HG03520 (cell line): Measurements from ENCODE around the gene ZFY.

Experiments used
- ATAC-seq: cut with Tn5 transposase; IDR thresholded peaks from one replicate; pipeline ENCODE4 v1.9.1; 2021; ENCODE audit warnings: mild to moderate bottlenecking, moderate library complexity; ENCODE audit not compliant: unreplicated experiment

The ZFY gene

DNA sequence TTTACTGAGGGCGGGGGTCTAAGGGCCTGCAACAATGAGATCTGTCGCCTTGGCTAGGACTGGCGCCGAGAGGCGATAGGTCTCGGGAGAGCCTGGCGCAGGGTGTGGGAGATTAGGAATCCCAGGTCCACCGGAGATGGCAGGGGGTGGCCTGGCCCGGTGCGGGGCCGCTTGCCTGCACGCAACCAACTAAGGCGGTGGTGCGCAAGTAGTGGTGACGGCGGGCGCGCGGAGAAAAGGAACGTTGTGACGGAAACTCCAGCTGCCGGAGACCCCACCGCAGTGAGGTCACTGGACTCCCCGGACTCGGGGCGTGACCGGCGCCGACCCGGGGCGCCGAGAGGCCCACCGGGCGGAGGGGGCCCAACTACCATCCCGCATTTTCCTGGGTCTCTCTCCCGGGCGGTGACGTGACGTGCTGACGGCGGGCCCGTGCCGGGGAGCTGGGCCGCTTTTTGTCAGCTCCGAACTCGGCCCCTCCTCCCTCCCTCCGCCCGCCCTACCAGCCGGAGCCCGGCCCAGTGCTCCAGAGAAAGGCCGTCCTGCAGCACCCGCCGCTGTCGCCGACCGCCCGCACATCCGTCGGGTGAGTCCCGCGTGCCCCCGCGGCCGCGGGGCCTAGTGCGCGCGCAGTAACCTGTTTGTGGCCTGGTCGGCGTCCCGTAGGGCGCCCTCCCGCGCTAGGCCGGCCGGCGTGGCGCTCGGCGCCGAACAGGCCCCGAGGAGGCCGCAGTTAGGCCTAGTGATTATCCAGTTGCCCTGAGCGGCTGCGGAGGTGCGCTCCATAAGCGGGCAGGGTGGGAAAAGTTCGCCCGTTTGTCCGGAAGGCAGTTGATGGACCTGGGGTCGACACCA, at the start of gene ZFY:
ZFY (plus strand) TSS at position 521 of the 855 bp plus-strand sequence. CDS start 18,556 bp downstream, outside the sequence.
- ATAC-seq: no peak

DNA sequence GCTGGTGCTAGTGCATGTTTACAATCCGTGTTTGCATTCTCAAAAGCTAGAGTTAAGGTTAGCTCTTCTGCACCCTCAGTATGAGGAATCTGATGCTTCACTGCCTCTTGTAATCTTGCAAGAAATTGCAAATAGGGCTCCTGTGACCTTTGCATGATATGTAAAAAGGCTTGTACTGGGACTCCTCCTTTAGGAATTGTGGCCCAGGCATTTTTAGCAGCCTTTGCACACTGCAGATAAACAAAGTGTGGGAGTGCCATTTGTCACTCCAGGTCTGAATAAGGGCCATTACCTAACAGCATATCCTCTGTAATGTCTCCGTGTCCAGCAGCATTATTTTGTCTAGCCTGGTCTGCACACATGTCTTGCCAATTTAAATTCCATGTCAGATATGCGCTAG, 49.3 kb upstream of the ZFY start:
- ATAC-seq: no peak

DNA sequence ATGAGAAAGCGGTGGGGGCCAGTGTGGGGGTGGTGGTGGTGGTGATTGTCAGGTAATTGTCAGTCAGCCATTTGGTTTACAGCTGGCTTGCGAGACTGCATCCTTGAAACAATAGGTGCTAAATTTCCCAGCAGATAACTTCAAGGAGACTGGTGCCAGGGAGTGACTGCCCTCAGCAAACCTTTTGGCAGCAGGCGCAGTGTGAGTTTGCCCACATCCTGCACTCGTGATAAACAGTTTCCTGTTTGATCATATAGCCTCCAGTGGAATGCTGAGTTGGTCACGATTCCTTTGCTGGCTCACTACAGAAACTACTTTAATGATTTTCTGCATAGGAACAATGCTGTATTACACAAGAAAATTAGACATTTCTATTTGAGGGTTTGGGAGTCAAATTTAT, 47.8 kb upstream of the ZFY start:
- ATAC-seq: no peak

DNA sequence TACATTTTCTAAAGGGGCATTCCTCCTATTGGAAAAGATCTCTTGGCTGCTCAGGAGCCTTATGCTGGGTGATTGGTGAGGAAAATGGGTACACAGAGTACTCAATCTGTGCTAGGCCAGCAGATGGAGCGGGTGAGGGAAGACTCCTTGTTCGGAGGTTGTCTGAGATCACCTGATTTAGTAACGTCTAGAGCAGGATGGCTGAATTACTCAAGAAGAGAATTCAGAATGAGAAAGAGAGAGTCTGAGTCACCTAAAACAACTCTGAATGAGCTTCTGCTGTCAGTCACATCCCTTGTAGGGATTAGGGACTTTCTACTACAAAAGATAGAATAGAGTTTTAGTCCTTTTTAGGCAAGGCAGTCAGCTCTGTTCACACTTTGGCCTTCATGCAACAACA, 47.2 kb upstream of the ZFY start:
- ATAC-seq: no peak

DNA sequence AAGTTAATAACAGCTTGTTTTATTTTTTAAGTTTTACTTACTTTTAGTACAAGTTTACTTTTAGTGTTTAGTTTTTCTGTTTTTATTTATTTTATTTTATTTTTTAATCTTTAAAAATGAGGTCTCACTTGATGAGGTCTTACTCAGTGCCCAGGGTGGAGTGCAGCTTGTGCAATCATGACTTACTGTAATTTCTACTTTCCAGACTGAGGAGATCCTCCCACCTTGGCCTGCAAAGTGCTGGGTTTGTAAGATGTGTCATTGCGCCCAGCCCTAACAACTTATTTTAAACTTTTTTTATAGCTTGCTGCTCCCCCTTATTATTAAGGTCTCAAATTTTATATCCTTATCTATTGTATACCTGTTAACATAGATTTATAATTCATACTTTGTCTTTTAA, 41.7 kb upstream of the ZFY start:
- ATAC-seq: no peak

DNA sequence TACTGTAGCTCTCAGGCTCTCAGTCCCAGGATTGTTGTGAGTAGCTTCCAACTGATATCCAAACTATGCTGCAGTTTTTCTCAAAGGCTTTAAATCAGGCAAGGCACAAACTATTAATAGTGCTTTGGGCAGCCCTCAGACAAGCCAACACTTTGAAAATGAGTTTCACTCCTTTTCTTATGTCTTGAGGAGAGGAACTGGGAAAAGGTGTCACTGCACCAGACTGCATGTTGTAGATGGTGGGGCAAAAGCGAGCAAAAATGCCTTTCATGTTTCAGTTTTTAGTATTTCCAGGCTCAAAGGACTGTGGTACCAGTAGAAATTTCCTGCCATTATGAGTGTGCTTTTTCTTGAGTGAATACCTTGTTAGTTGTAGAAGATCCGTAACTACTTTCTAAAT, 39.1 kb upstream of the ZFY start:
- ATAC-seq: no peak

DNA sequence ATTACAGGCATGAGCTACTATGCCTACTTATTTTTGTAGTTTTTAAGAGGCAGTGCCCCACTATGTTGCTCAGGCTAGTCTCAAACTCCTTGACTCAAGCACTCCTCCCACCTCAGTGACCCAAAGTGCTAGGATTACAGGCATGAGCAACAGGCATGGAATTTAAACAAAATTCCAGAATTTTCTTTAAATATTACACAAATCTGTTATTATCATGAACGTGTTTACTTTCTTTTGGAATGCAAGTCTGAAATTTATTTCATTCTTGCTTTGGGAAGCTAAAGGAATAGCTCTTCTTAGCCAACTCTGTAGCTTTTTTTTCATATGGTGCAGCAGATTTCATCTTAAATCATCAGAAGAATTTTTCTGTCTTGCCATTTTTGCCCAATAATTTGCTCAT, 27.8 kb upstream of the ZFY start:
- no peak for ATAC-seq

DNA sequence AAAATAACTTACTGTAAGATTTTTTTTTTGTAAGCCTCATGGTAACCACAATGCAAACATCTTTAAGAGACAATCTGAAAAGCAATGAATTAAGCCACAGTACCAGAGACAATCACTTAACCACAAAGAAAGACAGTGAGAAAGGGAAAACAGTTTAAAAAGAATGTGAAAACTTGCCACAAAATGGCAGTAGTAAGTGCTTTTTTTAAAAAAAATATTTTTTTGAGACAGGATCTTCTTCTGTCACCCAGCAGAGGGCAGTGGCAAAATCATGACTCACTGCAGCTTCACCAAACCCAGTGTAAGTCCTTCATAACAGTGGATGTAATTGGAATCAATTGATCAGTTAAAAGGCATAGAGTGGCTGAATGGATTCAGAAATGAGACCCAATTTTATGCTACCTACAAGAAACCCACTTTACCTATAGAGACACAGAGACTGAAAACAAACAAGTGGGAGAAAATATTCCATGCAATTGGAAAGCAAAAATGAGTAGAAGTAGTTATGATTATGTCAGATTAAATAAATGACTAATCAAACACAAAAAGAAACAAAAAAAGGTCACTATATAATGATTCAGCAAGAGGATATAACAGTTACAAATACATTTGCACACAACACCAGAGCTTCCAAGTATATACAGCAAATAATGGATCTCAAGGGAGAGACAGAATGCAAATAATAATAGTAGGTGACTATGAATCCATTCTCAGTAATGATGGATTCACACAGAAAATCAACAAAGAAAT, 21.9 kb upstream of the ZFY start:
- ATAC-seq: no peak

DNA sequence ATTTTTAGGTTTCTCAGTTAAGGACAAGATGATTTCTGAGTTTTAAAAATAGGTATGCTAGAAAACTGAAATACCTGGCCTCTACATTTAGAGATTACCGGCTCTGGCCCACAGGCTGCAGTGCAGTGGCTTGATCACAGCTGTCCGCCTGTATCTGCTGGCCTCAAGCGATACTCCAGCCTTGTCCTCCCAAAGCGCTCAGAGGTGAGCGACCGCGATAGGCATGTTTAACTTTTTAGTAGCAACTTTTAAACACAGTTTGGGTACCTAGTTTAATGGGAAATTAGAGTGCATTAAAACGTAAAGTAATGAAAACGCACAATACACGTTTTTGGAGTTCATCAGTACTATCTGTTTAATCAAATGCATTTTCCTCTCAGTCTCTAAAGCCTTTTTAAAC, 1.1 kb upstream of the ZFY start:
- ATAC-seq: no peak

DNA sequence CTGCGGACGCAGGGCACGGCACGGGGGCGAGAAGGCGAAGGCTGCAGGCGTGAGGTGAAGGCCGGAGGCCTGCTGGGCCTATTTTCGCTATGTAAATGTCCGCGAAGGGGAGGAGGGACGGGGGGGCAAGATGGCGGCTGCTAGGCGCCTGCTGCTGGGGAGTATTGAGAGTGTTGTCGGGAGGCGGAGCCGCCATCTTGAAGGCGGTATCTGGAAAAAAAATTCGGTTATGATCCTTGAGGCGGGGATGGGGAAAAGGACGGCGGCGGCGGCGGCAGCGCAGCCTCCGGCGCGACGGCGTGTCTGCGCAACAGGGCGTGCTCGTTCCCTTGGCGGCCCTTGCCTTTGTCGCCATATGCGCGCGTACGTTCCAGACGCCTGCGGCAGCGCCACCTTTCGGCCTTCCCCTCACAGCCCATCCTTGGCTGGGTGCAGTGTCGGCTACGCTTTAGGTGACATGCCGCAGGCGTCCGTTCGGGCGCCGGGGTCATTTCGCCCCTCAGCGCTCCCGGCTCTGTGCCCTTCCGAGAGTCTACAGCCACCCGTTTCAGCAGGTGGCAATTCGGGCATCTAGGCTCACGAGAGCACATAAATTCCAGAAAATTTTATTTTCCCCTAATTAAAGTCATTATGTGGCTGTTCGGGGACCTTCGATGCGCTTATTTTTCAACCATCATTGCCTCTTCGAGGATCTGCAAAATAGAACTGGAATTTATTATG, 695 bp downstream of the ZFY start:
- no peak for ATAC-seq

DNA sequence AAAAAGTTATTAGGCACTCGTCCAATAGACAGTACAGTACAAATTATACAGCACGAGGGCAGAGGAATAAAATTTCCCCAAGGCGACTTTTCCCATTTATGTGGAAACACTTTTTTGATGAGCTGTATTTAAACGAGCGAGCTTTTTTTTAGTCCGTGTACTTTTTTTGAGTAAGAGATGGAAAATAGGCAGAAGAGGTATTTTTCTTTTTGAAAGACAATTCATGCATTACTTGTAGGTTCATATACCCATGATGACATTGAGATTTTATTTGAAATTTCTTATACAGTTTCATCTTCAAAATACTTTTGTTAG, 1.2 kb downstream of the ZFY start:
- ATAC-seq: no peak

DNA sequence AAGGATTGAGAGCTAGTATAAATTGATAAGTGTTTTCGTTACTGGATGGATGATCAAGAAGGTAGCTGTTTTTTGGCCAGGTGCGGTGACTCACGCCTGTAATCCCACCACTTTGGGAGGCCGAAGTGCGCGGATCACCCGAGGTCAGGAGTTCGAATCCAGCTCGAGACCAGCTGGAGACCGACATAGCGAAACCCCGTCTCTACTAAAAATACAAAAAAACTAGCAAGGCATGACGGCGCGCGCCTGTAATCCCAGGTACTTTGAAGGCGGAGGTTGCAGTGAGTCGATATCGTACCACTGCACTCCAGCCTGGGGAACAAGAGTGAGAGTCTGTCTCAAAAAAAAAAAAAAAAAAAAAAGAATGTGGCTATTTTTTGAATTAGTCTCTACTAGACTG, 2.0 kb downstream of the ZFY start:
- no peak for ATAC-seq

DNA sequence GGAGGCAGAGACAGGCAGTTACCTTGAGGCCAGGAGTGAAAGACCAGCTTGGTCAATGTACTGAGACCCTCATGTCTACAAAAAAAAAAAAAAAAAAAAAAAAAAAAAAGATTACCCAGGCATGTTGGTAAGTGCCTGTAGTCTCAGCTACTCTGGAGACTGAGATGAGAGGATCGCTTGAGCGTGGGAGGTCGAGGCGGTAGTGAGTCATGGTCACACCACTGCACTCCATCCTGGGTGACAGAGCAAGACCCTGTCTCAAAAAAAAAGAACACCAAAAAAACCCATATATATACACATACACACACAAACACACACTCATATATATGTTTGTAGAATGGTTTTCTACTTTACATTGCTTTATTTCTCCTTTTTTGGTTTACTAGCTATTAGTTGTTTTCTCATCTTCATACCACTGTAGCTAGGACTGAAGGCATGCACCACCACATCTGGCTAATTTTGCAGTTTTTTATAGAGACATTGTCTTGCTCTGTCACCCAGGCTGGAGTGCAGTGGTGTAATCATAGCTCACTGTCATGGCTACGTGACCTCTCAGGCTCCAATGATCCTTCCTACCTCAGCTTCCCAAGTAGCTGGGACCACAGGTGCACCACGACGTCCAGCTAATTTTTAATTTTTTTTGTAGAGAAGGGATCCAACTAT, 14.5 kb downstream of the ZFY start:
- ATAC-seq: no peak

DNA sequence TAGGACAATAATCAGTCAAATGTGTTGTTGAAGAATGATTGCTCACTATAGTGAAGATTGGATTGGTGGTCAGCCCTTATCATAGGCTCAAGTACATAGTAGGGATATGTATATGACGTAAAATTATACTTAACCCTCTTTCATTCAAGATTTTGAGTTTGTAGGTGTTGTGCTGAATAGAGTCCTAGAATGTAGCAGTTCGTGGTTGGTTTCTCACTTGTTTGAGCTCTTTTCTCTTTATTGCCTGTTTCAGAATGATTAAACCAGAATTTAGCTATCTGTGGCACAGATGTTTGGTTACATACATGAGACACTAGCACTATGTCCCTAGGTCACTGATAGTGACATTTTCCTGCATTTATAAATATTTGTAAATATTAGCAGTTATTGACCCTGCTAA, 15.5 kb downstream of the ZFY start:
- no peak for ATAC-seq

DNA sequence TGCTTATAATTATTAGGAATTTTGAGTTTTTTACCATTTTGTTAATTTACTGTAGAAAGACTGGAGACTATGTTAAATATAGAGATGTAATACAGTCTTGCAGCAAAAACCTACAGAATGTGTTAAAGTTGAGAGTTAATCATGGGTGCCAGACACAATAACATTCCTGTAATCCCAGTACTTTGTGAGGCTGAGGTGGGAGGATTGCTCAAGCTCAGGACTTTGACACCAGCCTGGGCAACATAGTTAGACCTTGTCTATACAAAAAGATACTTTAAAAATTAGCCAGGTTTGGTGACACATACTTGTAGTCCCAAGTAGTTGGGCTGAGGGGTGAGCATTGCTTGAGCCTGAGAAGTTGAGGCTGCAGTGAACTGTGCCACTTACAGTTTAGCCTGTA, 17.7 kb downstream of the ZFY start:
- ATAC-seq: no peak

DNA sequence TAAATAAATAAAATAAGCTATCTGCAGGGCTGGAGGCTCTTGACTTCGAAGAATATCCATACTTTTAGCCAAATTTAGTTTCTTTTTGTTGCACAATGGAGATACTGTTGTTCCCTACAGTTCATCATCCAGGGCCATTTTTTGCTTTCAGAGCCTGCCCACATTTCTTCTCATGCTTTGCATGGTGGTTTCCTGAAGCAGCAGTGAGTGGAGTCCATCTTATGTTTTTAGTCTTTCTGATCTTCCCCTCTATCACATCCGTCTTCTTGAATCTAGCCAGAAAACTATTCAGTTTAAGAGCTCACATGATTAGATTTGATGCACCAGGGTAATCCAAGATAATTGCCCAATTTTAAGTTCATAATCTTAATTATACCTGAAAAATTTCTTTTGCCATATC, 19.6 kb downstream of the ZFY start:
- ATAC-seq: no peak

DNA sequence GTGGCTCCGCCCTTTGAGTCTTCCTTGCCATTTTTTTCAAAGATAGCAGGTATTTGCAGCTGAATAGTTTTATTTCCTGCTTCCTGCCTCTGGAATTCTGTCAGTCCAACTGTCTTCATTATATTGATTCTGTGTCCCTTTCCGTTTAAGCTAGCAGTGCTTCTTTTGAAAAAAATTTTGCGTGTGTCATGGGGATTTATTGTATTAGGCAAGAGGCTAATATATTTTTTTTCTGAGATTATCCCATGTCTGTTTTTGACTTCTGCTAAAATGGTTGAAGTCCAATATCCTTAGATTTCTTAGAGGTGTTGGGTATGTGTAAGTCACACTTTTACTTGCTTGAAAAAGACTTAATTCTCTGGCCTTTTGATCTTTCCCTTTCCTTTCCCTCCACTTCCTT, 20.4 kb downstream of the ZFY start:
- no peak for ATAC-seq

DNA sequence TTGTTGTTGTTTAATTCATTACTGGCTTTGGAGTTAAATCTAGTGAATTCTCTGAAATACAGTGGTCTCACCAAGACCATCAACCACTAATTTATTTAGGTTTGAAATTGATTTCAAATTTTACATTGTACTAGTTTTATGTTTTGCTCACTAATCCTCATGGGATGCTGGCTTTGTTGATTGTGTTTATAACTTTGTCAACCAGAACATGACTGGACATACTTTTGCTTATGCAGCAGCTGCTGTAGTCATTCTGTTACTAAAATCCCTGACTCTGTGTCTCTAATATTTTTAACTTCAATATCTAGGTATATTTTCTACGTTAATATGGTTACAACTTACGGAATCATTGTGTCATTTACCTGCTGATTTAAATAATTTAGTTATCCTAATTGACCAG, 26.9 kb downstream of the ZFY start:
- ATAC-seq: no peak

DNA sequence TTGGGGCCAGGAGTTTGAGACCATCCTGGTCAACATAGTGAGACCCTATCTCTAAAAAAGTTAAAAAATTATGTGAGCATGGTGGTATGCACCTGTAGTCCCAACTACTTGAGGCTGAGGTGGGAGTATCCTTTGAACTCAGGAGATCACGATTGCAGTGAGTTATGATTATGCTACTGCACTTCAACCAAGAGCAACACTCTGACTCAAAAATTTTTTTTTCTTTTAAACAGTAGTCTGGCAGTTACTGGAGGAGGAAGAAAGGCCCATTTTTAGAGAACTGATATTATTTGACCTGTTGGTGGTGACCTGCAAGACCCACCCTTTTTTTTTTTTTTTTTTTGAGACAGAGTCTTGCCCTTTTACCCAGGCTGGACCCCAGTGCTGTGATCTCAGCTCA, 29.6 kb downstream of the ZFY start:
- ATAC-seq: no peak

DNA sequence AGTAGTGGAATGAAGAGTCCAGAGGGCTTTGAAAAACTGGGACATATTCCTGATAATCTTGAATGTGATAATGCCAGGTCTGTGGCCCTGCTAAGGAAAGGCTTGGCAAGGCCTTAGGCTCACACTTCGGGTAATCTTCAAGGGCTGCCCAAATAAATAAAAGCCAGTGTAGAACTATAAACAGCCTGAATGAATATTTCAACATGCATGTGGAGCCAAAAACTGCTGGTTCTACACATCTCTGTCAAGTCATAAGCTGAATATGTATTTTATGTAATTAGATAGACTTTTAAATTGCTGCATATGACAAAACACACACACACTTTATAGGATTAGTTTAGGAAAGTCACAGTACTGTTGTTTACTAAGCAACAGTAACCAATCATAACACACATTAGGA, 30.4 kb downstream of the ZFY start:
- no peak for ATAC-seq

DNA sequence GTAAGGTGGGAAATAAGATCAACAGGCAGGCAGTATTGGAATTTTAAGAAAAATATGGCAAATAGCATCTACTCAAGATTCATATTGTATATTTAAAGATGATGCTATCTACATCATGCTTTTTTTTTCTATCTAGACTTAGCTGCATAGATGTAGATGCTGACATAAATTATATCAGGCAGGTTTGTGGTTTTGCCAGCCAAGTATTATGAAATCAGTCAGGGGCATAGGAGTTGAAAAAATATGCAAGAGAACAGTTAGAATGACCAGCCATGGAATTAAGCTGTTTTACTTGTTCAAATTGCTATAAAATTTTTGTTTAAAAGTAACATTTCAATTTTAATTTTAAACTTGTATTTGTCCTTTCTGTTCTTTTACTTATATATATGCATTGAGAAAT, 34.4 kb downstream of the ZFY start:
- ATAC-seq: no peak
